K562 (cell line): ENCODE measurements around the gene METTL23. TPM values are rescaled to one million over a fixed set of nuclear protein-coding genes. Genes with fewer than 3 reads are reported as not detected.

Experiments used
- ATAC-seq: fragments of 200-7000 bp; cut with Tn5 transposase; 3 replicates; pipeline ENCODE4 v1.9.1; 2020; ENCODE audit warnings: moderate library complexity
- BruUV-seq: library from RNA; stranded (reverse); fragments of 400-500 nt; replicated peaks from 2 replicates; lab custom pipeline; 2021; lab: Mats Ljungman, UMichigan
- CTCF ChIA-PET: fragments of 300-600 bp; formaldehyde crosslinking; extraction: SDS; loops from one replicate; lab custom pipeline; 2021; ENCODE audit warnings: low intra/inter-chr PET ratio; lab: Yijun Ruan, JAX
- POLR2A ChIA-PET: fragments of 300-600, 350-650 bp; sonication (Branson Sonifier 250); formaldehyde crosslinking; extraction: SDS; loops from one replicate; lab custom pipeline; 2021; ENCODE audit warnings: antibody characterized with exemption, inconsistent platforms; lab: Yijun Ruan, JAX
- DNase-seq, 4 experiments: peaks; one replicate each; pipeline versions ENCODE4 v3.0.0 to v3.0.0-alpha.2; 2011 to 2018; ENCODE audit warnings: low spot score in 3 of 4, mixed read lengths in 3 of 4; ENCODE audit errors: extremely low read depth in 1 of 4
- FAIRE-seq: peaks from 2 replicates; lab custom pipeline; 2011; peaks lifted over from hg19 to GRCh38; lab: Jason Lieb, UNC
- H2AFZ ChIP-seq: 2 replicates; pipeline ENCODE4 v1.6.0; 2011; ENCODE audit warnings: low read depth, low read length, control low read depth, inconsistent platforms
- H3K27ac ChIP-seq: fragments of 200-600 bp; 3 replicates; pipeline ENCODE4 v1.8.0; 2011; ENCODE audit warnings: low read depth, mild to moderate bottlenecking, control low read depth, inconsistent platforms, low read length, moderate library complexity, mixed read lengths; ENCODE audit errors: extremely low read depth
- H3K27me3 ChIP-seq, 2 experiments: fragments of 300-600 bp in 1 of 2; 2 replicates in 1 of 2; 3 replicates in 1 of 2; pipeline versions ENCODE4 v1.6.0 to v1.8.0; 2011; ENCODE audit warnings: inconsistent platforms in 2 of 2, low read length in 2 of 2, mild to moderate bottlenecking in 1 of 2, mixed read lengths in 1 of 2, moderate library complexity in 1 of 2; ENCODE audit not compliant: control insufficient read depth in 2 of 2, insufficient read depth in 2 of 2
- H3K36me3 ChIP-seq: fragments of 300-600 bp; 3 replicates; pipeline ENCODE4 v1.8.0; 2011; ENCODE audit warnings: mild to moderate bottlenecking, low read length, inconsistent platforms; ENCODE audit not compliant: control insufficient read depth, insufficient read depth
- H3K4me1 ChIP-seq, 2 experiments: fragments of 200-600 bp in 1 of 2; replicated peaks in 1 of 2; 2 replicates in 1 of 2; 3 replicates in 1 of 2; pipeline versions ENCODE4 v1.5.1 to v1.8.0; 2011; ENCODE audit warnings: inconsistent platforms in 2 of 2, low read length in 2 of 2, mild to moderate bottlenecking in 1 of 2, mixed read lengths in 1 of 2, moderate library complexity in 1 of 2; ENCODE audit not compliant: control insufficient read depth in 2 of 2, insufficient read depth in 2 of 2
- H3K4me2 ChIP-seq: 2 replicates; pipeline ENCODE4 v1.6.1; 2011; ENCODE audit warnings: low read length, control low read depth, inconsistent platforms, mixed read lengths; ENCODE audit not compliant: insufficient read depth
- H3K4me3 ChIP-seq: fragments of 200-600 bp; sonication (generic), shearing (Covaris generic); 2 replicates; pipeline ENCODE4 v1.5.1; 2016; ENCODE audit warnings: control low read depth, inconsistent platforms
- H3K79me2 ChIP-seq: fragments of 200-600 bp; 3 replicates; pipeline ENCODE4 v1.8.0; 2011; ENCODE audit warnings: low read length, inconsistent platforms; ENCODE audit not compliant: control insufficient read depth, insufficient read depth
- H3K9ac ChIP-seq, 2 experiments: 2 replicates each; pipeline versions ENCODE4 v1.6.0 to v1.6.1; 2011; ENCODE audit warnings: low read depth in 2 of 2, low read length in 2 of 2, control low read depth in 1 of 2, inconsistent platforms in 1 of 2, mild to moderate bottlenecking in 1 of 2, mixed read lengths in 1 of 2; ENCODE audit not compliant: insufficient read depth in 1 of 2
- H3K9me1 ChIP-seq: one replicate; pipeline ENCODE4 v1.6.0; 2011; ENCODE audit warnings: inconsistent platforms, mild to moderate bottlenecking, low read length, moderate library complexity; ENCODE audit not compliant: control insufficient read depth, insufficient read depth
- H3K9me3 ChIP-seq: replicated peaks from 2 replicates; pipeline ENCODE4 v1.5.1; 2011; ENCODE audit warnings: low read depth, low read length, inconsistent platforms; ENCODE audit not compliant: control insufficient read depth, insufficient read depth
- H4K20me1 ChIP-seq: replicated peaks from 2 replicates; pipeline ENCODE4 v1.6.1; 2011; ENCODE audit warnings: low read length, inconsistent platforms, mixed read lengths; ENCODE audit not compliant: control insufficient read depth, insufficient read depth
- HDAC1 ChIP-seq, 2 experiments: fragments of 450-650 bp; IDR thresholded peaks; 2 replicates each; pipeline ENCODE4 v1.6.1; 2016 to 2017; ENCODE audit warnings: inconsistent platforms in 1 of 2, mild to moderate bottlenecking in 1 of 2, moderate library complexity in 1 of 2
- HNRNPL ChIP-seq: fragments of 200-400 bp; formaldehyde crosslinking; IDR thresholded peaks from 2 replicates; pipeline ENCODE4 v1.6.1; 2017; ENCODE audit warnings: low read depth, mild to moderate bottlenecking, low read length
- MCM5 ChIP-seq: fragments of 450-650 bp; IDR thresholded peaks from 2 replicates; pipeline ENCODE4 v1.6.1; 2016; ENCODE audit warnings: low read depth
- NR2C2 ChIP-seq, 2 experiments: fragments of 200-800 bp in 1 of 2; sonication (Bioruptor generic) in 1 of 2; sonication (generic) in 1 of 2; formaldehyde crosslinking in 1 of 2; IDR thresholded peaks; 2 replicates each; pipeline versions ENCODE4 v1.6.1 to v1.8.0; 2016 to 2022; ENCODE audit warnings: mild to moderate bottlenecking in 1 of 2, missing compliant biosample characterization in 1 of 2, missing genetic modification characterization in 1 of 2, missing genetic modification reagents in 1 of 2
- POLR3G ChIP-seq: IDR thresholded peaks from 2 replicates; pipeline ENCODE4 v1.6.1; 2011; ENCODE audit not compliant: insufficient read length, insufficient replicate concordance; ENCODE audit errors: extremely low read depth
- RFX7 ChIP-seq: fragments of 250-450 bp; sonication (Bioruptor Pico); IDR thresholded peaks from 2 replicates; pipeline ENCODE4 v1.5.1; 2021; ENCODE audit warnings: mild to moderate bottlenecking
- SIN3B ChIP-seq: fragments of 450-650 bp; IDR thresholded peaks from 2 replicates; pipeline ENCODE4 v1.6.1; 2017; ENCODE audit warnings: low read depth, mild to moderate bottlenecking, moderate library complexity
- STAG1 ChIP-seq: sonication (generic); formaldehyde crosslinking; IDR thresholded peaks from 2 replicates; pipeline ENCODE4 v1.5.0; 2020; ENCODE audit warnings: missing genetic modification reagents, borderline replicate concordance
- TAF15 ChIP-seq: fragments of 200-400 bp; formaldehyde crosslinking; IDR thresholded peaks from 2 replicates; pipeline ENCODE4 v1.6.1; 2017; ENCODE audit warnings: mild to moderate bottlenecking, low read depth, low read length, moderate library complexity
- WGBS: fragments of 100-300 bp; shearing (Covaris generic); methylation state at CpG from one replicate; pipeline ENCODE4 v1.1.6; 2016; ENCODE audit warnings: low coverage, mixed read lengths; ENCODE audit not compliant: insufficient coverage; ENCODE audit errors: missing lambda C conversion rate; 5-methylcytosine and 5-hydroxymethylcytosine counted together
- in situ Hi-C: fragments of 300-500 bp; cut with MboI; formaldehyde crosslinking; loops from 4 replicates; pipeline ENCODE4 v1.15.0; 2018; ENCODE audit warnings: inconsistent platforms, mixed read lengths
- intact Hi-C: fragments of 100-400 bp; cut with micrococcal nuclease; formaldehyde crosslinking; loops from 2 replicates; pipeline ENCODE4 v1.14.2; 2022
- polyA plus RNA-seq, 8 experiments: library from polyadenylated mRNA; depleted of rRNA in 4 of 8; stranded (reverse) in 5 of 8; unstranded in 3 of 8; fragments of >200 nt; fragmentation: Nextera tagmentation in 2 of 8; fragmentation: Illumina TruSeq in 1 of 8; extraction: Ambion mirVana in 2 of 8; extraction: Trizol in 1 of 8; gene quantifications; 2 replicates each; pipeline versions ENCODE4 v1.2.1 to v1.2.3, GENCODE V29; 2011 to 2014; ENCODE audit warnings: inconsistent platforms in 1 of 8, missing spikeins in 1 of 8
- total RNA-seq, 7 experiments: library from RNA; depleted of rRNA in 6 of 7; stranded (reverse); fragments of >200 nt in 6 of 7; fragmentation: Illumina TruSeq in 2 of 7; extraction: Trizol in 2 of 7; gene quantifications; 2 replicates each; pipeline versions ENCODE4 v1.2.1 to v1.2.3, GENCODE V29; 2011 to 2021; ENCODE audit warnings: low replicate concordance in 1 of 7
- TF ChIP-seq, protein P1 (sequence below): fragments of 250-450 bp; sonication (Bioruptor Pico); IDR thresholded peaks from 2 replicates; pipeline ENCODE4 v1.4.0; 2020; ENCODE audit warnings: mild to moderate bottlenecking
- TF ChIP-seq, protein P2 (sequence below): fragments of 450-650 bp; conservative IDR thresholded peaks from 2 replicates; pipeline ENCODE4 v1.6.1; 2016; ENCODE audit warnings: missing genetic modification characterization, low read depth, mild to moderate bottlenecking, missing compliant biosample characterization, moderate library complexity
- TF ChIP-seq, protein P3 (sequence below): sonication (generic); formaldehyde crosslinking; IDR thresholded peaks from 2 replicates; pipeline ENCODE4 v1.8.1; 2023; ENCODE audit warnings: mild to moderate bottlenecking, missing genetic modification reagents
- TF ChIP-seq, protein P4 (sequence below): fragments of 450-650 bp; IDR thresholded peaks from 2 replicates; pipeline ENCODE4 v1.6.1; 2016; ENCODE audit warnings: mild to moderate bottlenecking

Gene METTL23
- total and polyA plus RNA-seq, 9 of the 15 experiments (the other 6 are each of a cell fraction or from before 2014, with no cell fraction given): 29.4 to 67.3 (median 41.6) TPM

DNA sequence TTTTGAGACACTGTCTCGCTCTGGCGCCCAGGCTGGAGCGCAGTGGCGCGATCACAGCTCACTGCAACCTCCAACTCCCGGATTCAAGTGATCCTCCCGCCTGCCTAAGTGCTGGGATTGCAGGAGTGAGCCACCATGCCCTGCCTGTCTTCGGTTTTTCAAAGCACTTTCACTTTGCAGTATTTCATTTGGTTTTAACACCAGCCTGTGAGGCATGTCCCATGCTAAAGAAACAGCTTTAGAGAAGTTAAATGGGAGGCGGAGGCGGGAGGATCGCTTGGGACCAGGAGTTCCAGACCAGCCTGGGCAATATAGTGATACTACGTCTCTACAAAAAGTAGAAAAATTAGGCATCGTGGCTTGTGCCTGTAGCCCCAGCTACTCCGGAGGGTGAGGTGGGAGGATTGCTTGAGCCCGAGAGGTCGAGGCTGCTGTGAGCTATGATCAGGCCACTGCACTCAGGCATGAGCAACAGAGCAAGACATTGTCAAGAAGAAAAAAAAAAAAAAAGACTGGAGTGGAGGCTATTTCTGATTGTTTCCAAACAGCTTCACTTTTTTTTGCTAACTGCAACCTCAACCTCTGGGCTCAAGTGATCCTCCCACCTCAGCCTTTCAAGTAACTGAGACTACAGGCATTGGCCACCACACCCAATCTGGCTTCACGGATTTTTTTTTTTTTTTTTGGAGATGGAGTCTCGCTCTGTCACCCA, 1.3 kb downstream of the METTL23 start:
- ATAC-seq: no peak
- POLR2A ChIA-PET: interaction anchor here (0.6 to 5.1 kb wide), 7 partner anchors 8 to 328 kb away, joined by 3 to 75 read pairs (median 4); partner anchors contain the start of genes MFSD11, MXRA7 and SRSF2
- CTCF ChIA-PET: interaction anchor here (1.1 kb wide), 1 partner anchor 8 kb away, joined by 3 read pairs; no protein-coding TSS in a partner anchor
- in situ Hi-C loops (no loop called here), intact Hi-C loops (loop anchor here (5.0 kb wide), 1 partner anchor 86 kb away; the partner anchor contains the start of gene ST6GALNAC1)
- H3K9me1 ChIP-seq: no peaks in the 10 kb centered on the region
- peak overlapping the region; percentile 96 for H3K27ac ChIP-seq
- no TSS peak for BruUV-seq
- H3K4me1 ChIP-seq: peaks cover 23 to 40% of the 10 kb centered on the region in 2 experiments; a peak in 4 of 5 replicates
- H3K79me2 ChIP-seq: peaks cover 79% of the 10 kb centered on the region
- H2AFZ ChIP-seq: no peak overlapping the region
- peak overlapping the region; percentile 82 for H3K4me3 ChIP-seq
- H3K36me3 ChIP-seq: peaks cover 54% of the 10 kb centered on the region
- peak overlapping the region; percentile 91 to 99 for H3K9ac ChIP-seq
- H3K27me3 ChIP-seq: no peaks in the 10 kb centered on the region
- H3K9me3 ChIP-seq: no peaks in the 10 kb centered on the region; the same call in 1 of the 2 replicates
- peak overlapping the region; percentile 85 for H3K4me2 ChIP-seq
- FAIRE-seq: peak; percentile 15
- 0 out of 2 replicates have a peak, but pooled peaks cover 4% of the 10 kb centered on the region for H4K20me1 ChIP-seq
- WGBS: 9% methylated on average over 17 of the region's 18 CpGs
- DNase-seq: peak in 1 of 4 experiments; percentile 28
- TF ChIP-seq TAF15 (no peak), HDAC1 (IDR thresholded peaks at IDR 0.05) (peak in 1 of 2 experiments; percentile 25; a peak in 1 of 4 replicates), STAG1 (CRISPR knock-in tag) (no peak), POLR3G (no peak), HNRNPL (no peak), SIN3B (no peak), MCM5 (no peak), RFX7 (CRISPR knock-in tag) (no peak), NR2C2 (CRISPR knock-in tag; IDR thresholded peaks at IDR 0.05) (no peak), NR2C2 (tag; IDR thresholded peaks at IDR 0.05) (no peak)
- TF ChIP-seq, protein P1, sequence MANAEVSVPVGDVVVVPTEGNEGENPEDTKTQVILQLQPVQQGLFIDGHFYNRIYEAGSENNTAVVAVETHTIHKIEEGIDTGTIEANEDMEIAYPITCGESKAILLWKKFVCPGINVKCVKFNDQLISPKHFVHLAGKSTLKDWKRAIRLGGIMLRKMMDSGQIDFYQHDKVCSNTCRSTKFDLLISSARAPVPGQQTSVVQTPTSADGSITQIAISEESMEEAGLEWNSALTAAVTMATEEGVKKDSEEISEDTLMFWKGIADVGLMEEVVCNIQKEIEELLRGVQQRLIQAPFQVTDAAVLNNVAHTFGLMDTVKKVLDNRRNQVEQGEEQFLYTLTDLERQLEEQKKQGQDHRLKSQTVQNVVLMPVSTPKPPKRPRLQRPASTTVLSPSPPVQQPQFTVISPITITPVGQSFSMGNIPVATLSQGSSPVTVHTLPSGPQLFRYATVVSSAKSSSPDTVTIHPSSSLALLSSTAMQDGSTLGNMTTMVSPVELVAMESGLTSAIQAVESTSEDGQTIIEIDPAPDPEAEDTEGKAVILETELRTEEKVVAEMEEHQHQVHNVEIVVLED (CRISPR knock-in tag): no peak
- TF ChIP-seq, protein P2, sequence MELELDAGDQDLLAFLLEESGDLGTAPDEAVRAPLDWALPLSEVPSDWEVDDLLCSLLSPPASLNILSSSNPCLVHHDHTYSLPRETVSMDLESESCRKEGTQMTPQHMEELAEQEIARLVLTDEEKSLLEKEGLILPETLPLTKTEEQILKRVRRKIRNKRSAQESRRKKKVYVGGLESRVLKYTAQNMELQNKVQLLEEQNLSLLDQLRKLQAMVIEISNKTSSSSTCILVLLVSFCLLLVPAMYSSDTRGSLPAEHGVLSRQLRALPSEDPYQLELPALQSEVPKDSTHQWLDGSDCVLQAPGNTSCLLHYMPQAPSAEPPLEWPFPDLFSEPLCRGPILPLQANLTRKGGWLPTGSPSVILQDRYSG (tag): no peak
- TF ChIP-seq, protein P3, sequence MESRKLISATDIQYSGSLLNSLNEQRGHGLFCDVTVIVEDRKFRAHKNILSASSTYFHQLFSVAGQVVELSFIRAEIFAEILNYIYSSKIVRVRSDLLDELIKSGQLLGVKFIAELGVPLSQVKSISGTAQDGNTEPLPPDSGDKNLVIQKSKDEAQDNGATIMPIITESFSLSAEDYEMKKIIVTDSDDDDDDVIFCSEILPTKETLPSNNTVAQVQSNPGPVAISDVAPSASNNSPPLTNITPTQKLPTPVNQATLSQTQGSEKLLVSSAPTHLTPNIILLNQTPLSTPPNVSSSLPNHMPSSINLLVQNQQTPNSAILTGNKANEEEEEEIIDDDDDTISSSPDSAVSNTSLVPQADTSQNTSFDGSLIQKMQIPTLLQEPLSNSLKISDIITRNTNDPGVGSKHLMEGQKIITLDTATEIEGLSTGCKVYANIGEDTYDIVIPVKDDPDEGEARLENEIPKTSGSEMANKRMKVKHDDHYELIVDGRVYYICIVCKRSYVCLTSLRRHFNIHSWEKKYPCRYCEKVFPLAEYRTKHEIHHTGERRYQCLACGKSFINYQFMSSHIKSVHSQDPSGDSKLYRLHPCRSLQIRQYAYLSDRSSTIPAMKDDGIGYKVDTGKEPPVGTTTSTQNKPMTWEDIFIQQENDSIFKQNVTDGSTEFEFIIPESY: peak; percentile 15; the same call in 1 of the 2 replicates
- TF ChIP-seq, protein P4, sequence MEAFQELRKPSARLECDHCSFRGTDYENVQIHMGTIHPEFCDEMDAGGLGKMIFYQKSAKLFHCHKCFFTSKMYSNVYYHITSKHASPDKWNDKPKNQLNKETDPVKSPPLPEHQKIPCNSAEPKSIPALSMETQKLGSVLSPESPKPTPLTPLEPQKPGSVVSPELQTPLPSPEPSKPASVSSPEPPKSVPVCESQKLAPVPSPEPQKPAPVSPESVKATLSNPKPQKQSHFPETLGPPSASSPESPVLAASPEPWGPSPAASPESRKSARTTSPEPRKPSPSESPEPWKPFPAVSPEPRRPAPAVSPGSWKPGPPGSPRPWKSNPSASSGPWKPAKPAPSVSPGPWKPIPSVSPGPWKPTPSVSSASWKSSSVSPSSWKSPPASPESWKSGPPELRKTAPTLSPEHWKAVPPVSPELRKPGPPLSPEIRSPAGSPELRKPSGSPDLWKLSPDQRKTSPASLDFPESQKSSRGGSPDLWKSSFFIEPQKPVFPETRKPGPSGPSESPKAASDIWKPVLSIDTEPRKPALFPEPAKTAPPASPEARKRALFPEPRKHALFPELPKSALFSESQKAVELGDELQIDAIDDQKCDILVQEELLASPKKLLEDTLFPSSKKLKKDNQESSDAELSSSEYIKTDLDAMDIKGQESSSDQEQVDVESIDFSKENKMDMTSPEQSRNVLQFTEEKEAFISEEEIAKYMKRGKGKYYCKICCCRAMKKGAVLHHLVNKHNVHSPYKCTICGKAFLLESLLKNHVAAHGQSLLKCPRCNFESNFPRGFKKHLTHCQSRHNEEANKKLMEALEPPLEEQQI: no peak
